IPS-NIHi11 (cell line): Measurements from ENCODE around the gene SRPK2.
"Not testable (repeated sequence)": the region's sequence is repeated elsewhere in the genome, so short reads cannot be mapped to it uniquely, and the experiment has no call there.

Experiments
- DNase-seq: peaks from one replicate; pipeline ENCODE4 v3.0.0; 2012; ENCODE audit warnings: mixed read lengths, low spot score

Gene SRPK2

GRCh38 chr7:105376908-105377533 is 11.7 kb downstream of the SRPK2 start:
- peak; percentile 30 for DNase-seq

- DNase-seq = no peak
Measured at GRCh38 chr7:105369944-105370343, 18.8 kb downstream of the SRPK2 start.

- no peak for DNase-seq
Measured at GRCh38 chr7:105367458-105367857, 21.3 kb downstream of the SRPK2 start.

GRCh38 chr7:105365541-105366534 is 22.9 kb downstream of the SRPK2 start:
- DNase-seq = no peak

GRCh38 chr7:105364684-105365083 is 24.0 kb downstream of the SRPK2 start:
- no peak for DNase-seq

- not testable (repeated sequence) for DNase-seq
Measured at GRCh38 chr7:105363657-105364056, 25.1 kb downstream of the SRPK2 start.

GRCh38 chr7:105362685-105363084 is 26.0 kb downstream of the SRPK2 start:
- not testable (repeated sequence) for DNase-seq

GRCh38 chr7:105361995-105362394 is 26.7 kb downstream of the SRPK2 start:
- not testable (repeated sequence) for DNase-seq

- DNase-seq = not testable (repeated sequence)
Measured at GRCh38 chr7:105360149-105360548, 28.6 kb downstream of the SRPK2 start.

GRCh38 chr7:105355701-105356100 is 33.0 kb downstream of the SRPK2 start:
- no peak for DNase-seq

GRCh38 chr7:105354383-105354782 is 34.3 kb downstream of the SRPK2 start:
- no peak for DNase-seq

- no peak for DNase-seq
Measured at GRCh38 chr7:105353752-105354328, 34.9 kb downstream of the SRPK2 start.

- DNase-seq = no peak
Measured at GRCh38 chr7:105352901-105353668, 35.6 kb downstream of the SRPK2 start.

GRCh38 chr7:105352018-105352612 is 36.6 kb downstream of the SRPK2 start:
- no peak for DNase-seq

GRCh38 chr7:105350906-105351305 is 37.8 kb downstream of the SRPK2 start:
- DNase-seq = no peak

- DNase-seq = not testable (repeated sequence)
Measured at GRCh38 chr7:105348177-105348576, 40.5 kb downstream of the SRPK2 start.

- DNase-seq = no peak
Measured at GRCh38 chr7:105346593-105347322, 42.0 kb downstream of the SRPK2 start.

- DNase-seq = no peak
Measured at GRCh38 chr7:105346138-105346537, 42.6 kb downstream of the SRPK2 start.

- no peak for DNase-seq
Measured at GRCh38 chr7:105345725-105346124, 43.0 kb downstream of the SRPK2 start.

GRCh38 chr7:105345003-105345402 is 43.7 kb downstream of the SRPK2 start:
- DNase-seq = no peak
